Neural progenitor cell (in vitro differentiated cells): ENCODE measurements around the gene DTWD2. TPM values are rescaled to one million over a fixed set of nuclear protein-coding genes. Genes with fewer than 3 reads are reported as not detected.

Experiments
- DNase-seq: peaks from one replicate; pipeline ENCODE4 v3.0.0-alpha.2; 2016; ENCODE audit warnings: low spot score
- H2AFZ ChIP-seq: fragments of 200-600 bp; sonication (generic); replicated peaks from 2 replicates; pipeline ENCODE4 v1.6.1; 2016; ENCODE audit warnings: antibody characterized with exemption
- H3F3A ChIP-seq: fragments of 200-600 bp; sonication (generic); 2 replicates; pipeline ENCODE4 v1.6.1; 2016; ENCODE audit warnings: antibody characterized with exemption, low read depth
- H3K27ac ChIP-seq: fragments of 200-600 bp; sonication (generic); 2 replicates; pipeline ENCODE4 v1.5.1; 2016; ENCODE audit warnings: mild to moderate bottlenecking
- H3K27me3 ChIP-seq: fragments of 200-600 bp; sonication (generic); 2 replicates; pipeline ENCODE4 v1.6.1; 2016; ENCODE audit warnings: mild to moderate bottlenecking, moderate library complexity
- H3K36me3 ChIP-seq: fragments of 200-600 bp; sonication (generic); 2 replicates; pipeline ENCODE4 v1.5.1; 2016
- H3K4me1 ChIP-seq: fragments of 200-600 bp; sonication (generic); 2 replicates; pipeline ENCODE4 v1.6.1; 2016; ENCODE audit warnings: mixed run types
- H3K4me2 ChIP-seq: fragments of 200-600 bp; sonication (generic); 2 replicates; pipeline ENCODE4 v1.6.1; 2016
- H3K4me3 ChIP-seq: fragments of 200-600 bp; sonication (generic); 2 replicates; pipeline ENCODE4 v1.5.1; 2016
- H3K79me2 ChIP-seq: fragments of 200-600 bp; sonication (generic); 2 replicates; pipeline ENCODE4 v1.6.1; 2016; ENCODE audit warnings: low read depth
- H3K9ac ChIP-seq: fragments of 200-600 bp; sonication (generic); 2 replicates; pipeline ENCODE4 v1.6.1; 2016
- H3K9me3 ChIP-seq: fragments of 200-600 bp; sonication (generic); 2 replicates; pipeline ENCODE4 v1.5.1; 2016; ENCODE audit warnings: low read depth
- H4K20me1 ChIP-seq: fragments of 200-600 bp; sonication (generic); 2 replicates; pipeline ENCODE4 v1.6.1; 2016; ENCODE audit warnings: low read depth
- H3K27ac Mint-ChIP-seq: 3 replicates; pipeline ENCODE4 v1.8.0; 2021; ENCODE audit warnings: mixed read lengths
- H3K27me3 Mint-ChIP-seq: 2 replicates; pipeline ENCODE4 v1.8.0; 2022; ENCODE audit warnings: low read depth, mild to moderate bottlenecking, inconsistent platforms, moderate library complexity, mixed read lengths; ENCODE audit not compliant: insufficient read depth
- H3K36me3 Mint-ChIP-seq: 3 replicates; pipeline ENCODE4 v1.8.0; 2021; ENCODE audit warnings: mixed read lengths
- H3K4me1 Mint-ChIP-seq: 3 replicates; pipeline ENCODE4 v1.8.0; 2021; ENCODE audit warnings: mixed read lengths
- H3K4me3 Mint-ChIP-seq: 3 replicates; pipeline ENCODE4 v1.8.0; 2021; ENCODE audit warnings: mild to moderate bottlenecking, moderate library complexity, mixed read lengths
- H3K9me3 Mint-ChIP-seq: 3 replicates; pipeline ENCODE4 v1.8.0; 2020; ENCODE audit warnings: mixed read lengths
- CTCF ChIP-seq: fragments of 200-600 bp; sonication (generic); IDR thresholded peaks from 2 replicates; pipeline ENCODE4 v1.5.1; 2017; ENCODE audit warnings: antibody characterized with exemption, mild to moderate bottlenecking
- EZH2 ChIP-seq: fragments of 200-600 bp; sonication (generic); IDR thresholded peaks from 2 replicates; pipeline ENCODE4 v1.6.1; 2017; ENCODE audit warnings: antibody characterized with exemption, mild to moderate bottlenecking, moderate library complexity
- EZH2phosphoT487 ChIP-seq: fragments of 200-600 bp; sonication (generic); IDR thresholded peaks from 2 replicates; pipeline ENCODE4 v1.6.1; 2017; ENCODE audit warnings: antibody characterized with exemption
- total RNA-seq: library from RNA; depleted of rRNA; stranded (reverse); fragments of >200 nt; gene quantifications from 2 replicates; pipeline ENCODE4 v1.2.3, GENCODE V29; 2015; ENCODE audit warnings: low replicate concordance

Gene DTWD2
- total RNA-seq, 1 donor from 2014 or later: 10.4 TPM

- Histone ChIP-seq H3K9ac (no peak overlapping the region), H3K9me3 (no peaks in the 10 kb centered on the region), H3K79me2 (no peaks in the 10 kb centered on the region), H3K27me3 (no peaks in the 10 kb centered on the region), H3K36me3 (no peaks in the 10 kb centered on the region), H3K4me2 (no peak overlapping the region), H3K4me1 (no peaks in the 10 kb centered on the region), H4K20me1 (no peaks in the 10 kb centered on the region), H3K4me3 (no peak overlapping the region), H2AFZ (no peak overlapping the region), H3K27ac (no peak overlapping the region), H3F3A (no peaks in the 10 kb centered on the region)
- Mint-ChIP-seq H3K36me3 (no peaks in the 10 kb centered on the region), H3K4me3 (no peak overlapping the region), H3K27ac (no peak overlapping the region), H3K4me1 (no peaks in the 10 kb centered on the region), H3K27me3 (no peaks in the 10 kb centered on the region), H3K9me3 (no peaks in the 10 kb centered on the region)
- no peak for DNase-seq
- TF ChIP-seq EZH2 (no peak), CTCF (no peak), EZH2phosphoT487 (no peak)
These were observed 99.2 kb downstream of the DTWD2 start for GRCh38 chr5:118889165-118889564.

- no peaks in the 10 kb centered on the region for H3K9me3 ChIP-seq
- H3F3A ChIP-seq: no peaks in the 10 kb centered on the region
- H4K20me1 ChIP-seq: no peaks in the 10 kb centered on the region
- H3K4me3 Mint-ChIP-seq: no peak overlapping the region
- DNase-seq: no peak
- H3K4me1 ChIP-seq: no peaks in the 10 kb centered on the region
- no peak overlapping the region for H3K9ac ChIP-seq
- no peak overlapping the region for H3K4me3 ChIP-seq
- H3K27me3 Mint-ChIP-seq: no peaks in the 10 kb centered on the region
- no peak overlapping the region for H2AFZ ChIP-seq
- no peaks in the 10 kb centered on the region for H3K36me3 Mint-ChIP-seq
- H3K4me2 ChIP-seq: no peak overlapping the region
- H3K4me1 Mint-ChIP-seq: no peaks in the 10 kb centered on the region
- no peaks in the 10 kb centered on the region for H3K79me2 ChIP-seq
- H3K27ac Mint-ChIP-seq: no peak overlapping the region
- H3K36me3 ChIP-seq: no peaks in the 10 kb centered on the region
- H3K27ac ChIP-seq: no peak overlapping the region
- no peaks in the 10 kb centered on the region for H3K9me3 Mint-ChIP-seq
- no peak for TF ChIP-seq CTCF
- no peak for TF ChIP-seq EZH2
- no peak for TF ChIP-seq EZH2phosphoT487
- no peaks in the 10 kb centered on the region for H3K27me3 ChIP-seq
These were observed 99.8 kb downstream of the DTWD2 start for GRCh38 chr5:118888556-118888955.

- Mint-ChIP-seq H3K36me3 (no peaks in the 10 kb centered on the region), H3K27ac (no peak overlapping the region), H3K9me3 (peaks cover 11% of the 10 kb centered on the region), H3K4me3 (no peak overlapping the region), H3K4me1 (peaks cover 11% of the 10 kb centered on the region), H3K27me3 (peaks cover 2% of the 10 kb centered on the region)
- H3K4me2 ChIP-seq: no peak overlapping the region
- H3K9ac ChIP-seq: no peak overlapping the region
- no peak for DNase-seq
- H3K36me3 ChIP-seq: no peaks in the 10 kb centered on the region
- no peak overlapping the region for H3K4me3 ChIP-seq
- H3F3A ChIP-seq: no peaks in the 10 kb centered on the region
- H3K27ac ChIP-seq: no peak overlapping the region
- no peaks in the 10 kb centered on the region for H3K79me2 ChIP-seq
- no peaks in the 10 kb centered on the region for H3K9me3 ChIP-seq
- no peaks in the 10 kb centered on the region for H4K20me1 ChIP-seq
- H2AFZ ChIP-seq: no peak overlapping the region
- H3K27me3 ChIP-seq: no peaks in the 10 kb centered on the region
- TF ChIP-seq EZH2 (no peak), CTCF (no peak), EZH2phosphoT487 (no peak)
- H3K4me1 ChIP-seq: peaks cover 8% of the 10 kb centered on the region
These were observed 105.0 kb downstream of the DTWD2 start for GRCh38 chr5:118883362-118883761.
